ENCODE measurements around the gene CRAT. TPM values are rescaled to one million over a fixed set of nuclear protein-coding genes. Genes with fewer than 3 reads are reported as not detected.

CRAT gene
- total RNA-seq, 2 experiments from 2014 or later = 1.8 to 6.5 TPM

DNA sequence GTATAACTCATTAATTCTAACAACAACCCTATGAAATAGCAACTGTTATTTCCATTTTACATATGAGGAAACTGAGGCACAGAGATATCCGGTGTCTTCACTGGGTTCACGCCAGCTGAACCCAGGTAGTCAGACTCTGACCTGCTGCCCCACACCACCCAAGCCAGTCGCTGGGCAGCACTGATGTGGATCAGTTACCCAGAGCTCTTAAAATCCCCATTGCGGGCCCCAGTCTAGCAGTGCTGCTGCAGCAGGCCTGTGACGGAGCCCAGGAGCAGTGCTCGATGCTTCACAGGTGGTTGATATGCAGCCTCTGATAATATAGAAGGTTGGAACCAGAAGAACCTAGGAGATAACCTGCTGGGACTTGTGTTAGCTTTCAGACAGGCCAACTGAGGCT lies 24.9 kb upstream of the CRAT start:
- Histone ChIP-seq H4K20me1 (ENCODE audit: insufficient read depth, low read length) (no peaks in the 10 kb centered on the region), H2AFZ (ENCODE audit: low read length) (no peak overlapping the region), H3K4me3 (ENCODE audit: low read depth, low read length, poor library complexity, severe bottlenecking) (no peak overlapping the region), H3K27ac (ENCODE audit: low read depth, low read length, poor library complexity, severe bottlenecking) (no peak overlapping the region), H3K36me3 (ENCODE audit: insufficient read depth, low read length) (peaks cover 61% of the 10 kb centered on the region), H3K4me1 (ENCODE audit: insufficient read depth, low read length, poor library complexity, severe bottlenecking) (peaks cover 16% of the 10 kb centered on the region), H3K9me3 (ENCODE audit: low read length) (no peaks in the 10 kb centered on the region), H3K9me2 (ENCODE audit: insufficient read depth, low read length) (no peaks in the 10 kb centered on the region), H3K4me2 (ENCODE audit: low read length) (no peak overlapping the region), H3K79me2 (ENCODE audit: insufficient read depth, low read depth, low read length) (no peaks in the 10 kb centered on the region)
- ChIA-PET CTCF (ENCODE audit: unreplicated experiment) (interaction anchor here (0.6 kb wide), 1 partner anchor 37 kb away, joined by 3 read pairs; no protein-coding TSS in a partner anchor), POLR2A (interaction anchor here (0.6 kb wide), 2 partner anchors 29 to 106 kb away, joined by 3 read pairs; no protein-coding TSS in a partner anchor)
- DNase-seq (ENCODE audit: low spot score) = no peak
- TF ChIP-seq, protein P1, sequence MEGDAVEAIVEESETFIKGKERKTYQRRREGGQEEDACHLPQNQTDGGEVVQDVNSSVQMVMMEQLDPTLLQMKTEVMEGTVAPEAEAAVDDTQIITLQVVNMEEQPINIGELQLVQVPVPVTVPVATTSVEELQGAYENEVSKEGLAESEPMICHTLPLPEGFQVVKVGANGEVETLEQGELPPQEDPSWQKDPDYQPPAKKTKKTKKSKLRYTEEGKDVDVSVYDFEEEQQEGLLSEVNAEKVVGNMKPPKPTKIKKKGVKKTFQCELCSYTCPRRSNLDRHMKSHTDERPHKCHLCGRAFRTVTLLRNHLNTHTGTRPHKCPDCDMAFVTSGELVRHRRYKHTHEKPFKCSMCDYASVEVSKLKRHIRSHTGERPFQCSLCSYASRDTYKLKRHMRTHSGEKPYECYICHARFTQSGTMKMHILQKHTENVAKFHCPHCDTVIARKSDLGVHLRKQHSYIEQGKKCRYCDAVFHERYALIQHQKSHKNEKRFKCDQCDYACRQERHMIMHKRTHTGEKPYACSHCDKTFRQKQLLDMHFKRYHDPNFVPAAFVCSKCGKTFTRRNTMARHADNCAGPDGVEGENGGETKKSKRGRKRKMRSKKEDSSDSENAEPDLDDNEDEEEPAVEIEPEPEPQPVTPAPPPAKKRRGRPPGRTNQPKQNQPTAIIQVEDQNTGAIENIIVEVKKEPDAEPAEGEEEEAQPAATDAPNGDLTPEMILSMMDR (conservative IDR thresholded peaks at IDR 0.05; ENCODE audit: low read length) = no peak
- TF ChIP-seq EZH2phosphoT487 (IDR thresholded peaks at IDR 0.05; ENCODE audit: borderline replicate concordance, low read depth, low read length) = no peak
- intact Hi-C loops (cut with micrococcal nuclease; ENCODE audit: unreplicated experiment) = no loop called here
- no TSS peak for BruUV-seq (replicated peaks)

DNA sequence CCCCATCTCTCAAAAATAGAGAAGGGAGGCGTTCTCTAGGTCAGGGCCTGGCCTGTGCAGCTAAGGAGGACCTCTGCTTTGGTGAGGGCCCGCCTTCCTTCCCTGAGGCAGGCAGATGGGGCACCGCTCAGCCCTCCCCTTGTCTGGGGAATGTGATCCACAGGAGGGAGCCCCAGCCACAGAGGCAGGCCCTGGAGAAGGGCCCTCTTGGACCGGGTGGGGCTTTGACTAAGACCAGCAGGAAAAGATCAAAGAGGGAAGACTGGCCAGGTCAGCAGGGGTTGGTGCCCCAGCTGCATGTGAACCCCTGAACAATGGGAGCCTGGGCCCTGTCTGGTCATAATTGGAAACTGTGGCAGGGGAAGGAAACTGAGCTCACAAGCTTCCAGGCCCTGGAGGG lies 22.5 kb upstream of the CRAT start:
- Histone ChIP-seq H4K20me1 (ENCODE audit: insufficient read depth, low read length) (no peaks in the 10 kb centered on the region), H3K36me3 (ENCODE audit: insufficient read depth, low read length) (peaks cover 70% of the 10 kb centered on the region), H3K9me2 (ENCODE audit: insufficient read depth, low read length) (no peaks in the 10 kb centered on the region), H3K9me3 (ENCODE audit: low read length) (no peaks in the 10 kb centered on the region), H3K4me2 (ENCODE audit: low read length) (no peak overlapping the region), H3K79me2 (ENCODE audit: insufficient read depth, low read depth, low read length) (no peaks in the 10 kb centered on the region), H3K4me3 (ENCODE audit: low read depth, low read length, poor library complexity, severe bottlenecking) (no peak overlapping the region), H2AFZ (ENCODE audit: low read length) (no peak overlapping the region), H3K4me1 (ENCODE audit: insufficient read depth, low read length, poor library complexity, severe bottlenecking) (no peaks in the 10 kb centered on the region), H3K27ac (ENCODE audit: low read depth, low read length, poor library complexity, severe bottlenecking) (no peak overlapping the region)
- CTCF ChIA-PET (ENCODE audit: unreplicated experiment) = no interaction called here
- POLR2A ChIA-PET = interaction anchor here (0.6 kb wide), 1 partner anchor 534 kb away, joined by 5 read pairs; no protein-coding TSS in a partner anchor
- BruUV-seq (replicated peaks) = no TSS peak
- TF ChIP-seq EZH2phosphoT487 (IDR thresholded peaks at IDR 0.05; ENCODE audit: borderline replicate concordance, low read depth, low read length) = no peak
- TF ChIP-seq, protein P1 (conservative IDR thresholded peaks at IDR 0.05; ENCODE audit: low read length) = no peak
- intact Hi-C loops (cut with micrococcal nuclease; ENCODE audit: unreplicated experiment) = no loop called here
- no peak for DNase-seq (ENCODE audit: low spot score)

All from OCI-LY7 (cell line).